ENCODE results near the gene PARVA.

GRCh38 chr11:12544986-12545775 lies 167.8 kb downstream of the PARVA start:
- TF ChIP-seq CTCF (IDR thresholded peaks at IDR 0.05) (no peak), POLR2AphosphoS5 (IDR thresholded peaks at IDR 0.05) (no peak), POLR2A (IDR thresholded peaks at IDR 0.05) (no peak)
